Left ventricle myocardium superior (tissue), 1 donor: Measurements from ENCODE around the gene MS4A14. TPM values are rescaled to one million over a fixed set of nuclear protein-coding genes. Genes with fewer than 3 reads are reported as not detected.
"Not testable (repeated sequence)": the region's sequence is repeated elsewhere in the genome, so short reads cannot be mapped to it uniquely, and the experiment has no call there.

Experiments used
- ATAC-seq: fragments of 200-7000 bp; cut with Tn5 transposase; one replicate; pipeline ENCODE4 v1.9.1; 2020; ENCODE audit warnings: mild to moderate bottlenecking, moderate library complexity
- DNase-seq: peaks from one replicate; pipeline ENCODE4 v3.0.0-alpha.2; 2020
- intact Hi-C: fragments of 100-400 bp; cut with micrococcal nuclease; formaldehyde crosslinking; loops from one replicate; pipeline ENCODE4 v1.11.0; 2022
- total RNA-seq: library from RNA; stranded (reverse); fragmentation: NEBNext Ultra II Directional; extraction: Animal tissue kit (Norgen Biotek cat#: 25700); gene quantifications from one replicate; pipeline ENCODE4 v1.2.1, GENCODE V29; 2021
- donor health status: DM: no; HTN: yes; CAD: no; lungs with severe emphysema.

MS4A14 gene
- total RNA-seq, 1 donor from 2014 or later: 0.52 TPM

DNA sequence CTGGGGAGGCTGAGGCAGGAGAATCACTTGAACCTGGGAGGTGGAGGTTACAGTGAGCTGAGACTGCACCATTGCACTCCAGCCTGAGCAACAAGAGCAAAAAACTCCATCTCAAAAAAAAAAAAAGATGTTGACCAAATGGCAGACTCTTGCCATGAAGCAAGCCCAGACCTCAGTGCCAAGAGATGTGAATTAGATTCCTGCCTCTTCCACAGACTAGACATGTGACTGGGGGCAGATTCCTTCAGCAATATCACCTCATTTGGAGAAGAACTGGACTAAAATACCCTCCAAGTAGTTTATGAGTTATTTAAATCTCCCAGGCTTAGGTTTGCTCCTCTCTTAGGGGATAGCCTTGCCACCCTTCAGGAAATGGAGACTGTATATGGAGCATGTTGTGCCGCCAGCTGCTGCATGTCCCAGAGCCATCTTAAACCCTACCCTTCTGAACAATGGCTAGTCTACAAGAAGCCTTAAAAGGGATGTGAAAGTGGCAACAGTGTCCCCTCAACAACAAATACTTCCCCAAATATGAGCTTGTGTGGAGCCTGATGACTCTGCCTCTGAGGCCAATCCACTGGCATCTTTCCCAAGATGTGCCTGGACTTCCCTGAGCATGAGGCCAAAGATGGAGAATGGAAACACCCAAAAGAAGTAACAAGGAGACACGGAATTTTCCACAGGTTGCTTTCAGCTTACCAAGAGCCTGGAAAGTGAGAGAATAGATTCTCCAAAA is 18.7 kb upstream of the MS4A14 start:
- ATAC-seq (peak; percentile 84), DNase-seq (peak; percentile 55)
- intact Hi-C loops: no loop called here

DNA sequence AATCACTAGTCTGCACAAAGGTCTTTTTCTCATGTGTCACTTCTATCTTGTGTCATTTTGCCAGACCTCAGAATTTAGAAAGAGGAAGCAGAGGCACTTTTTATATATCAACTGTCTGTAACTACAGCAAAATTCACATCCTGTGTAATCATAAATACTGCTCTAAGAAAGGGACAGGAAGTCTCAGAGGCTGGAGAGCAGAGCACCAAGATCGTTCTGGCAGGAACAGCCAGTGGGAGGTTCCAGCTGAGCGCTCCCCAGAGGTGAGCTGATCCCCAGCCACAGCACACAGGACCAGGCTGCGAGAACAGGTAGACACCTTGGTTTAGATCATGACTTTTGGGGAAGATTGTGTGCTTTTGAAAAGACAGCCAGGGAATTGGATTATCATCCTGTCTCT is 17.9 kb upstream of the MS4A14 start, which contains the start of gene MS4A7:
TSS of gene MS4A7 (plus strand) at position 179 of the 400 bp plus-strand sequence. CDS start 4,610 bp downstream, outside the sequence.
- intact Hi-C loops: no loop called here
- ATAC-seq: peak; percentile 83
- DNase-seq: peak; percentile 38

DNA sequence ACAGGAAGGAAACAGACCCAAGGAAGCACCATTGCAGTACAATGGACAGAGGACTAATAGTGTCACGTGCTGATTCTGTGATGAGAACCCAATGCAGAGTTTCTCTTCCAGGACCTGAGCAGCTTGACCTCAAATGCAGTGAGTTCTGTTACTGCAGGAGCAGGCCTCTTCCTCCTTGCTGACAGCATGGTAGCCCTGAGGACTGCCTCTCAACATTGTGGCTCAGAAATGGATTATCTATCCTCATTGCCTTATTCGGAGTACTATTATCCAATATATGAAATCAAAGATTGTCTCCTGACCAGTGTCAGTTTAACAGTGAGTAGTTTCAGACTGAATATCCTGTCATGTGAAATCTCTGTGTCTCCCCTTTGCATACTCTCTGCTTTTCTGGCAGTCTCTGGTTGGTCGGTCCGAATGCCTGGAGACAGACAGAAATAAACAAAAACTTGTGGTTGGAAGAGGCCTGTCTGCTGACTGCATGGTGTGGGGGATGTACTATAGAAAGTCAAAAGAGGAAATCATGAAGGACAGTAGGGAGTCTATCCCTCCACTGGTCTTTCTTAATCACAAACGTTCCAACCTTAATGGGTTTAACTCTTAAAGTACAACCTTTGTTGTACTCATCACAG is 6.9 kb upstream of the MS4A14 start:
- DNase-seq: no peak
- peak; percentile 78 for ATAC-seq
- intact Hi-C loops: no loop called here

DNA sequence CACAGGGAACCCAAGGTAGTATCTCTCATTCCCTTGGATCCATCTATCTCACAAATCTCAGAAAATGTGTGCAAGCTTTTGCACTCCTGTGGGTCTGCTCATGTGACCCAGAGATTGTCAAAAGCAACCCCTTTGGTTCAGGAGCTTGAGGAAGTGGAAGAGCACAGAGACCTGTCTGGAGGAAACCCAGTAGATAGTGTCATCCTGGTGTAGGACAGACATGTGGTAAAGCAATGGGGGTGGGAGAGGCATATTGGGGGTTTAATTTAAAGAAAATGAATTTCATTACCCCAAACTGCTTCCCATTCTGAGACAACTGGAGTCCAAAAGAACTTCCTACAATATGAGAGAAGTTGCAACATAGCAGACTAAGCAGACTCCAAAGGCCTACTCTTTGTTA is 5.8 kb upstream of the MS4A14 start:
- intact Hi-C loops: no loop called here
- DNase-seq: no peak
- ATAC-seq: no peak

DNA sequence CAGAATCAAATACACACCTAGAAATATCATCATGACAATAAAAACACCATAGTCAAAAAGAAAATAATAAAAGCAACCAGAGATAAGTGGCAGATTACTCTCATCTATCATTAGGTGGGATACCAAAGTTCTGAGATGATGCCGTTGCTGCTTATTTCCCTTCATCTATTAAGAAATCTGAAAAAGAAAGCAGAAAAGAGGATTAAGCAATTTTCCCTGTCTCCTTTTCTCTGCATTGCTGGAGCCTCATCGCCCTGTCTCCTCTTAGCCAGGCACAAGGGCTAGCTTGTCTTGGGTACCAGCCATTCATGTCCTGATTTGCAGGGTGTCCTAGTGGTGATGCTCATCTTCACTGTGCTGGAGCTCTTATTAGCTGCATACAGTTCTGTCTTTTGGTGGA is 3.9 kb upstream of the MS4A14 start:
- DNase-seq: no peak
- no peak for ATAC-seq
- intact Hi-C loops: no loop called here

DNA sequence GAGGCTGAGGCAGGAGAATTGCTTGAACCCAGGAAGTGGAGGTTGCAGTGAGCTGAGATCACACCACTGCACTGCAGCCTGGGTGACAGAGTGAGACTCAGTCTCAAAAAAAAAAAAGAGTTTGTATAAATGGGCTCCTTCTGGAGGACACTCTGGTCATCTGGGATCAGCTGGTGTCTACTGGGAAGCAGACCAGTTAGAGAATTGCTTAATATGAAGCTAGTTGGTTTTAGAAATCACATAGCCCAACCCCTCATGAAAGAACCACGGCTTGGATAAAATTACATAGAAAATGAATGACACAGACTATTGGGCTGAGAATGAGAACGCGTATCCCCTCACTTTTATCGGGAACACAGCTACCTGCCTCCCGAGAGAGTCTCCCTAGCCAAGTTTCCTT is 3.2 kb upstream of the MS4A14 start:
- intact Hi-C loops: no loop called here

DNA sequence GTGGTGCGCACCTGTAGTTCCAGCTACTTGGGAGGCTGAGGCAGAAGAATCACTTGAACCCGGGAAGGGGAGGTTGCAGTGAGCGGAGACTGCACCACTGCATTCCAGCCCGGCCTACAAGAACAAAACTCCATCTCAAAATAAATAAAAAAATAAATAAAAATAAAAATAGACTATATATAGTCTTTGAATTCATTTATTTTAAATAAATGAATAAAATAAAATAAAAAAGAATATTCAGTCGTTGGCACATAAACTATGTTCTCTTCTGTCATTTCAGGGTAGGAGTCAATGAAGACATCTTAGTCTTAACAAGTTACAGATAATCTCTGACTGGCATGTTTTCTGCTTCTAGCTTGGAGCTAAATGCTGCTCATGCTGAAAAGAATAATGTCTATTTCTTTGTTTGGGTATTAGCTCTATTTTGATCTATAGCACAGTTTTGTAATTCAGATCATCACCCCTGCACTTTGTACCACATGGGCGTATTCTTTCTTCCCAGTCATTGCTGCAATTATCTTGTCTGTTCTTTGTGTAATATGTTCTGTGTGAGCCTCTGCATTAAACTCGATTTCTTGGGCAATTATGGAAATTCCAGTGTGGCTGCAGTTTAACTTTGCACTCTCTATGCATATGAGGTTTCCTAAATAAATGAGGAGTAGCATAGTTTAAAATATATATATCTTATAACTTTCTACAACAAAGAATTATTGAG is 1.4 kb upstream of the MS4A14 start:
- intact Hi-C loops: no loop called here
- DNase-seq (no peak), ATAC-seq (no peak)

More for the DNA sequence above, 3.2 kb upstream of the MS4A14 start:
- DNase-seq (no peak), ATAC-seq (no peak)

DNA sequence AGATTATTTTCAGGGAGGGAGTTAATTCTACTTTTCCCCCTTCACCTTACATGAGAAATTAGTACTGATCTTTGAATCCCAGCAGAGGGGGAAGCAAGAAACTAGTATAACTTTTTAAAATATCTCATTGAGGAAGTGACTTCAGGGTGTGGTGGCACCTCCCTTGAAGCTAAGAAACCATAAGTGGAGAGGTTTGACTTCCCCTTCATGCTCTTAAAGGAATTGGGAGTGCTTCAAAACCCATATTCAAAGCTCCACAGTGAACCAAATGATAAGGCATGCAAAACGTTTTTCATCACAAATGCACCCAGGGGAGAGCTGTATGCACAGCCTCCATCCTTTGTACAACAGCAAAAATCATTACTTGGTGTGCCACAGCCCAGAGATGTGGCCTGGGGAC is 540 bp downstream of the MS4A14 start:
- DNase-seq: no peak
- intact Hi-C loops: no loop called here
- peak; percentile 55 for ATAC-seq

DNA sequence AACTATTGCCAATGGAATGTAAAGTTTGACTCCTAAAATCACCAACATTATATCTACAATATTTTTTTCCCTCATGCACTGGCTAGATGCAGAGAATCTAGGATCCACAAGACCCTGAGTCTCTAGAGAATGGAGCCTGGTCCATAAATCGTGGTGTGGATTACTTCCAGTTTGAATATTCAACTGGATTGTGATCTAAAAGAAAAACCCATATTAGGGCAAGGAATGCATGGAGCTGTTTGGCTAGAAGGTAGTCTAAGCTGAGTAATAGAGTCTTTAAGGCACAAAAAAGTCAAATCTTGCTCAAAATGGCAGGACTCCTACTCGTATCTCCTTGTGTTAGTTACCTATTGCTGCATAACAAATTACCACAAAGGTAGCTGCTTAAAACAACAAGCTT is 23.8 kb downstream of the MS4A14 start:
- ATAC-seq: no peak
- intact Hi-C loops: no loop called here
- no peak for DNase-seq

DNA sequence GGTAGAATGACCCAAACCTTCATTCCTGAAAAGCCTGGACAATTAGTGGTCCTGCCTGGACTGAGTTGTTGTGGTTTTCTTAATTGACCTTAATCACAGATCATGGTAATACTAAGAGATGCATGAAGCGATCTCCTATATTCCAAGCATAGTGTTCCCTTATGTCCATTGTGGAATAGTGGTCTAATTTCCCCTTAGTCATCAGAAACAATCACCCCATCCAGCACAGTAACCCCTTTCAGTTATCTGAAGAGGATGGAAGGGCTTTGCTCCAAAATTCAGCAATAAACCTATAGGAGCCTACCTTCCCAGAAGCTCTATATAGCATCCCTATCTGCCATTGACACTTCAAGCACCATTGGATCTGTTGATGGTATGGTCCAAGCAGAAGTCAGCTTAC is 26.4 kb downstream of the MS4A14 start:
- no peak for ATAC-seq
- intact Hi-C loops: no loop called here
- DNase-seq: no peak

DNA sequence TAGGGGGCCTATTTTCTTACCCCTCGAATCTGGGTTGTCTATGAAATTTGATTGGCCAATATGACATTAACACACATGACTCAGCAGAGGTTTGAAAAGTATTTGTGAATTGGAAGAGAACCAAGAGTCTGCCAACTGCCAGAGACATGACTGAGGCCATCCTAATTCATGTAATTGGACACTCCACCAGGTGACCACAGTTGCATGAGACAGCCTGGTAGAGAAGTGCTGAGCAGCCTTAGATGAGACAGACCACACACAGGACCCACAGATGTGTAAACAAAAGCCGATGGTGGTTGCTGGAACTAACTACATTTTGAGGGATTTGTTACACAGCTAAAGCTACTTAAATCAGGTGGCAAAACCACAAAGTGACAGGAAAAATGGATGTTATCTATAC is 32.3 kb downstream of the MS4A14 start:
- ATAC-seq (no peak), DNase-seq (no peak)
- intact Hi-C loops: no loop called here

DNA sequence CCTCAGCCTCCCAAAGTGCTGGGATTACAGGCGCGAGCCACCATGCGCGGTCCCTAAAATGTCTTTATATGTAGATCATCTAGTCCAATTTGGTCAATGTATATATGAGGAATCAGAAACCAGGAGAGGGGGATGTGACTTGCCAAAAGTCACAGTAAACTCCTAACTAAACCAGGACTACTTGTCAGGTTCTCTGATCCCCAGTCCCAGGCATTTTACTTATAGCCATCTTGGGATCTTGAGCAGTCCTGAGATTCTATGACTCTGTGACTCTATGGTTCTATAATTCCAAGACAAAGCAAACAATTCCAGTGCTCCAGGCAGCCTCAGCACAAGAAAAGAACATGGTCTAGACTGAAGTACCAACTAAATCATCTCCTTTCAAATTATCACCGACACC is 33.0 kb downstream of the MS4A14 start, which contains the start of gene MS4A5:
TSS of gene MS4A5 (plus strand) at position 301 of the 400 bp plus-strand sequence. CDS start 103 bp downstream, outside the sequence.
- ATAC-seq (no peak), DNase-seq (no peak)
- intact Hi-C loops: no loop called here

DNA sequence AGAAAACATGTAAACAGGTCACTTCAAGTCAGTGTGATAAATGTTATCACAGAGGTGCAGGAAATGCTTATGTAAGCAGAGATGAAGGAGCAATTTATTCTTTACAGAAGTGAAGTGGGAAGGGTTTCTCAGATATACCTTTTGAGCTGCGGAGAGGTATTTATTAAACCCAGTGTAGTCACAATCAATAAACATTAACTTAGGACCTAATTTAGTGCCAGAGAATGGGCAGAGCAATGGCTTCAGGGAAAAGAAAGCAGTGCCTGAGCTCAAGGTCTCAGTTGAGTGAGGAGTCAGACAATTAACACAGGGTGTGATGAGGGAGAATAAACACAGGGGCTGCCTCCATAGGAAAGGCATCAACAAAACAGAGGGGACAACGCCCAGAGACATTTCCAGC is 35.0 kb downstream of the MS4A14 start:
- DNase-seq (no peak), ATAC-seq (no peak)
- intact Hi-C loops: no loop called here

DNA sequence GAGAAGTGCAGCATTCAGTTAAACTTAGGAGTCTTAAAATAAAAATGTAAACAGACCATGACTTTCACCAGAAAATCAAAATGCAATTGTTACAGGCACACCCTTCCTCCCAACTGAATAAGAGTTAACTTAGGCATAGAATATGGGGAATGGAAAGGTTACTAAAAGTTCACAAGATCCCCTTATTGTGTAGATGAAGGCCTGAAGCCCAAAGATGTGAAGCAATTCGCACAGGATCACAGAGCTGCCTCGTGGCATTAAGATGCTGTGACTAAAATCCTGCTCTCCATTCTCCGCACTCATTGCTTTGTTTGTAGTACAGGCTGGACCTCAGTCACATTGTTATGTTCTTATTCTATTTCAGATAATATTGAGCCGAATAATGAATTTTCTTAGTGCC is 37.1 kb downstream of the MS4A14 start:
- DNase-seq: no peak
- intact Hi-C loops: no loop called here
- ATAC-seq: no peak

DNA sequence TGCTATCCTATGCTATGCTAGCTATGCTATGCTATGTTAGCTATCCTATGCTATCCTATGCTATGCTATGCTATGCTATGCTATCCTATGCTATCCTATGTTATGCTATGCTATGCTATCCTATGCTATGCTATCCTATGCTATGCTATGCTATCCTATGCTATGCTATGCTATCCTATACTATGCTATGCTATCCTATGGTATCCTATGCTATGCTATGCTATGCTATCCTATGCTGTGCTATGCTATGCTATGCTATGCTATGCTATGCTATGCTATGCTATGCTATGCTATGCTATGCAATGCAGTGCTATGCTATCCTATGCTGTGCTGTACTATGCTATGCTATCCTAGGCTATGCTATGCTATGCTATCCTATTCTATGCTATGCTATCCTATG is 50.8 kb downstream of the MS4A14 start:
- no peak for ATAC-seq

DNA sequence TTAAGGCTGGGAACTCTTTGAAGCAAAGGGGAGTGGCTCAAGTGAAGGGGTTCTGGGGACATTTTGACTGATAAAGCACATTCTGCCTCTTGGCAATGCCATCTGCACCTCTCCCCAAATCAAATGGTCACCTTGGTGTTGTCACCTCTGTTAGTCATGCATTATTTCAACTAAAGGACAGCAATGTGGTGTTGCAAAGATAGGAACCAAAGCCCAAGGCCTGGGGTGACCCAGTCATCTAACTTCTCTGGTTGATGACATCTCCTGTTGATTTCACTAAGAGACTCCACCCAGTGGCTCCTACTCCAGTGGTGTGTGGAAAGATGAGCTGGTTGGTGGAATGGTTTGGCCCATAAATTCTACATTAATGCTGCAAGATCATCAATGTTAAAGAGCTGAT is 51.6 kb downstream of the MS4A14 start:
- no peak for DNase-seq
- intact Hi-C loops: no loop called here
- no peak for ATAC-seq

More for the DNA sequence above, 50.8 kb downstream of the MS4A14 start:
- no peak for DNase-seq
- intact Hi-C loops: no loop called here

DNA sequence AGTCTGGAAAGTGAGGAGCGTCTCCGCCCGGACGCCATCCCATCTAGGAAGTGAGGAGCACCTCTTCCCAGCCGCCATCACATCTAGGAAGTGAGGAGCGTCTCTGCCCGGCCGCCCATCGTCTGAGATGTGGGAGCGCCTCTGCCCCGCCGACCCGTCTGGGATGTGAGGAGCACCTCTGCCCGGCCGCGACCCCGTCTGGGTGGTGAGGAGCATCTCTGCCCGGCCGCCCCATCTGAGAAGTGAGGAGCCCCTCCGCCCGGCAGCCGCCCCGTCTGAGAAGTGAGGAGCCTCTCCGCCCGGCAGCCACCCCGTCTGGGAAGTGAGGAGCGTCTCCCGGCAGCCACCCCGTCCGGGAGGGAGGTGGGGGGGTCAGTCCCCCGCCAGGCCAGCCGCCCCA is 54.9 kb downstream of the MS4A14 start:
- intact Hi-C loops, DNase-seq, ATAC-seq: not testable (repeated sequence)

DNA sequence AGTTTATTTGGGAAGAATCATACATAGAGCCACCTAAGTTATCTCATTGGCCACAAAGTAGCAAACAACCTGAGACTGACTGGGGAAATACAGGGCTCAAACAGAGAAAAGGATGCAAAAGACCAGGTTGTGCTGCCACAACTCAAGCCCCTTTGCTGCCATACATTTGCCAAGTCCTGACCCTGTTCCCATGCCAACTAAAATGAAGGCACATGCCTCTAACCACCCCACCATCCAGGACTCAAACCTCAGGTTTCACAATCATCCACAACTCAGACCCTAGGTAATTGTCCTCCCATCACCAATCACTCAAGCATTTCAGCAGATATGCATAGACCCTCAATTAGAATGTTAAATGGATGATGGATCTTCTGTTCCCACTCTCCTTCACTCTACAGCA is 58.0 kb downstream of the MS4A14 start:
- no peak for ATAC-seq
- intact Hi-C loops: no loop called here
- DNase-seq: no peak

DNA sequence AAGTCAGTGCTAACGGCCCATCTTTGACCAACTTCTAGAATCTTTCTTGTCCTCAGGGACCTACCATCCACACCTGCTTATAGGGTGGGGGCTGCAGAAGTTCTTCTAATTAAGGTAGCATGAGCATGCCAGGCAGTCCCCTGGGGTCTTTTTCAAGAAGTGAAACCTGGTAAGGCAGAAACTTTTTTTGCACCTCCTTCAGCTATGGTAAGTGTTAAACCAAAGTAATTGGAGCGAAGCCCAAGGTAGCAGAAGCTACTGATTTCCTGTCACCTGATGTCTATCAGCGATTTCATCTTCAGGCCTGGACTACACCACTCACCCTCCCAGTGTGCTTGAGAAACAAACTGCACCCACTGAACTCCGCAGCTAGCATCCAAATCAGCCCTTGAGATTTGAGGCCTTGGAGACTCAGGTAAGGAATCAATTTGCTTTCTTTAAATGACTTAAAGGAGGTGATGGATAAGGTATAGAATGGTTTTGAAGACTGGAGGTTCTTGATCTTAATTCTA is 59.3 kb downstream of the MS4A14 start, which contains the start of gene MS4A1:
TSS of gene MS4A1 (plus strand) at position 317 of the 512 bp plus-strand sequence. CDS start 6,528 bp downstream, outside the sequence.
- intact Hi-C loops: no loop called here
- no peak for DNase-seq
- no peak for ATAC-seq

DNA sequence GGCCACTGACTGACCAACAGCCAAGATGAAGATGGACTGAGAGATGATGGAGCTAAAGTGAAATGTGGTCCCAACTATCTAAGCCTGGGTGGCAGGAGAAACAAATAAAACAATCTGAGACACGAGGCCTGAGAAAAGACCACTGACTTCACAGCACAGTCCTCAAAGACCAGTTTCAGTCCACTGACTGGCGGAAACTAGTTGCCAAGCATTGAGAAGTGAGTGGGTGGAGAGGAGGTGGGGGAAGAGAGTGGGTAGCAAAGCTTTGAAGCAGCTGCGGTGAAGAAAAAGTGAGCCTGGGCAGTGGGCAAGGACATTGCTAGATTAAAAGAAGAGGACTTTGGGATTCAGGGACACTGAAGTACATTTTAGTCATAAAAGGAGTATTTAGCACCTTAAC is 61.3 kb downstream of the MS4A14 start:
- DNase-seq (no peak), ATAC-seq (no peak)
- intact Hi-C loops: no loop called here
